ENCODE measurements around the gene AK8.

DNA sequence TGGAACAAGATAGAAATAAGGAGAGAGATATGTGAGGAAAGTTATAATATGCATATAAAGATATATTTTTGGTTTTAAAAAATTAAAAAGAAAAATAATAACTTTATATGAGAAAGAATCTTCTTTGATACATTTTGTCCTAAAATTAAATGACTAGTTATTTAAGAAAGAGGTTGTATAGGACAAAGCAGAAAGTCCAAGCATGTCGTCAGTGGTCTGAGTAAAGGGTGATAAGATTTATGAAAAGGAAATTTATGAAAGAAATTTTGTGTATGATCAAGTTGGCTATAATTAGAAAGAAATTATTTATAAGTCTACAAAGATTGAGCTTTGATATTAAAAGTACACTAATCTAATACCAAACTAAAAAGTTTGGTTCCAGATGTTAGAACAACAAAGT, 175.8 kb downstream of the AK8 start:
- TF ChIP-seq, protein P1, sequence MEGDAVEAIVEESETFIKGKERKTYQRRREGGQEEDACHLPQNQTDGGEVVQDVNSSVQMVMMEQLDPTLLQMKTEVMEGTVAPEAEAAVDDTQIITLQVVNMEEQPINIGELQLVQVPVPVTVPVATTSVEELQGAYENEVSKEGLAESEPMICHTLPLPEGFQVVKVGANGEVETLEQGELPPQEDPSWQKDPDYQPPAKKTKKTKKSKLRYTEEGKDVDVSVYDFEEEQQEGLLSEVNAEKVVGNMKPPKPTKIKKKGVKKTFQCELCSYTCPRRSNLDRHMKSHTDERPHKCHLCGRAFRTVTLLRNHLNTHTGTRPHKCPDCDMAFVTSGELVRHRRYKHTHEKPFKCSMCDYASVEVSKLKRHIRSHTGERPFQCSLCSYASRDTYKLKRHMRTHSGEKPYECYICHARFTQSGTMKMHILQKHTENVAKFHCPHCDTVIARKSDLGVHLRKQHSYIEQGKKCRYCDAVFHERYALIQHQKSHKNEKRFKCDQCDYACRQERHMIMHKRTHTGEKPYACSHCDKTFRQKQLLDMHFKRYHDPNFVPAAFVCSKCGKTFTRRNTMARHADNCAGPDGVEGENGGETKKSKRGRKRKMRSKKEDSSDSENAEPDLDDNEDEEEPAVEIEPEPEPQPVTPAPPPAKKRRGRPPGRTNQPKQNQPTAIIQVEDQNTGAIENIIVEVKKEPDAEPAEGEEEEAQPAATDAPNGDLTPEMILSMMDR (IDR thresholded peaks at IDR 0.05), result no peak
- TF ChIP-seq POLR2A (IDR thresholded peaks at IDR 0.05), result no peak
